ENCODE results near the gene NCBP3.
A peak's percentile ranks its signal among the peaks of the same experiment; 100 is the strongest.

NCBP3 gene, protein sequence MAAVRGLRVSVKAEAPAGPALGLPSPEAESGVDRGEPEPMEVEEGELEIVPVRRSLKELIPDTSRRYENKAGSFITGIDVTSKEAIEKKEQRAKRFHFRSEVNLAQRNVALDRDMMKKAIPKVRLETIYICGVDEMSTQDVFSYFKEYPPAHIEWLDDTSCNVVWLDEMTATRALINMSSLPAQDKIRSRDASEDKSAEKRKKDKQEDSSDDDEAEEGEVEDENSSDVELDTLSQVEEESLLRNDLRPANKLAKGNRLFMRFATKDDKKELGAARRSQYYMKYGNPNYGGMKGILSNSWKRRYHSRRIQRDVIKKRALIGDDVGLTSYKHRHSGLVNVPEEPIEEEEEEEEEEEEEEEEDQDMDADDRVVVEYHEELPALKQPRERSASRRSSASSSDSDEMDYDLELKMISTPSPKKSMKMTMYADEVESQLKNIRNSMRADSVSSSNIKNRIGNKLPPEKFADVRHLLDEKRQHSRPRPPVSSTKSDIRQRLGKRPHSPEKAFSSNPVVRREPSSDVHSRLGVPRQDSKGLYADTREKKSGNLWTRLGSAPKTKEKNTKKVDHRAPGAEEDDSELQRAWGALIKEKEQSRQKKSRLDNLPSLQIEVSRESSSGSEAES

GRCh38 chr17:3845621-3846436 is at the start of gene NCBP3:
Gene NCBP3 (minus strand): TSS chr17:3846246. CDS start chr17:3846223, 23 bp downstream.
- peak; percentile 92 for DNase-seq

DNA sequence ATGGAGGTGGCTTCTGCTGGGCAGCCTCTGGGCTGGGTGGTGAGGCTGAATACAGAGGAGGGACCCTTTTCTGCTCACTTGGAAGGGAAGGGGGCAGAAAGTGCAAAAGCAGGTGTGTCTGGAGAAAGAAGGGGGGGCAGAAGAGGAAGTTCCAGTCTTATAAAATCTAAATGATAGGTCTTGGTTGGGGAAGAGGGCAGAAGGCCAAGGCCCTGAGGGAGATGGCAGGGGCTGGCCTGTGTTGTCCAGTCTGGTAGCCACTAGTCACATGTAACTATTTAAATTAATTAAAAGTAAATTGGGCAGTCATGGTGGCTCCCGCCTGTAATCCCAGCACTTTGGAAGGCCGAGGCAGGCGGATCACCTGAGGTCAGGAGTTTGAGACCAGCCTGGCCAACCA is 49.3 kb upstream of the NCBP3 start:
- DNase-seq: no peak

DNA sequence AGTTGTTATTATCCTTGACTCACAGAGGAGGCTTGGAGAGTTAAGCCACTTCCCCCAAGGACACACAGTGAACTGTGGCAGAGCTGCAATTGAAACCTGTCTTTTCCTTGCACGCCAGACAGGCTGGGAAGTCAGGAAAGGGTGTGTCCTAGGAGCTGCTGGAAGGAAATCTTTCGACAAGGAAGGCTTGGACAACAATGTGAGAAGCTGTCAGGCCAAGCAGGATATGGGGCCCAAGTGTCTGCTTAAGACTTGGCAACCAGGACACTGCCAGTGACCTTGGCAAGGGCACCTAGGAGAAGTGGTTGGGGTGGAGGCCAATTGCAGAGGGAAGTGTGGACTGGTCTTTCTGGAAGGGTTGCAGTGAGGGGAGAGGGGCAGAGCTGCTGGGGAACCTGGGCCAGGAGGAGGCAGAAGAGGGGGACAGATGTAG is 48.9 kb upstream of the NCBP3 start:
- DNase-seq: no peak

- no peak for DNase-seq
These were observed 48.1 kb upstream of the NCBP3 start for GRCh38 chr17:3894188-3894587.

DNA sequence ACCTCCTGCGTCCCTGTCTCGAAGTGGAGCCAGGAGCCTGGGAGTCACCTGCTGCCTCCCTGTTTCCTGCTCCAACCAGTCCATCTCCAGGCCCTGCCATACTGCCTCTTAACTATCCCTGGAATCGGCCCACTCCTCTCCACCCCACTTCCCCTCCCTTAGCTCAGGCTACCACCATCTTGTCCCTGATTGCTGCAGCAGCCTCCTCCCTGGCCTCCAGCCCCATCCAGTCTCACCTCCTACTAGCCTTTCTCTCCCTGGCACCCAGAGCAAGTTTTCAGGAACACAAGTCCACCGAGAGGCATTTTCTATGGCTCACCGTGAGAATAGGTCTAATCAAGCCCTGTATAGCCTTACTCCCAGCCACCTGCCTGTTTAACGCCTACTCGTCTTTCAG is 47.7 kb upstream of the NCBP3 start:
- no peak for DNase-seq

DNA sequence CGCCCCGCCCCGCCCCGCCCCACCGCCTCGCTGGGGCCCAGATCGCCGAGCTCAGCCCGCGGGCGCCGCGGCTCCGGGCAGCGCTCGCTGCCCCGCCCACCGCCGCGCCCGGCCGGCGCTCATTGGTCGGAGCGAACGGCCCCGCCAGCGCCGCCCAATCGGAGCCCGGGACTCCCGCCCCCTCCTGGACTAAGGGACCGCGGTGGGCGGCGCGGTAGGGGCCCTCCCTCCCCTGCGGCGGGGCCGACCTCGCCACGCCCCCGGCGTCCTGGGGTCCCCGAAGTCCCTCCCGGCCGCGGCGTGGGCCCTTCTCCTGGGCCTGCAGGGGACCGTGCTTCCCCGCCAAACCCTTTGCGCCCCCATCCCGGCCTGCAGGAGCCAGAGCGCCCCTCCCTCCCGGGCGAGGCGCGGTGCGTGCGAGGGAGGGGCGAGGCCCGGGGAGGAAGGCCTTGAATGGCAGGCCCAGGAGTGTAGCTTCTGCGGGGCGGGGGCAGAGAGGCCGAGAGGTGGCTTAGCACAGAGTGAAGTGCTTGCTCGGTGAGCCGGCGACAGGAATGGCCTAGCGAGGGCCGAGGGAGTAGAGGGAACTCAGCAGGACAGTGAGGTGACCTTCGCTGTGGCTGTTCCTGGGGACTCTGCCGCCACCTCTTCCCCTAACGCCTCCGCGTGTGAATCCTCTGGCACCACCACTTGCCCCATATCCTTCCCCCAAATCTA is 47.1 kb upstream of the NCBP3 start, which contains the start of gene CAMKK1:
Gene CAMKK1, minus strand, starts transcription at position 51 of the 717 bp plus-strand sequence. CDS start 7,366 bp downstream, outside the sequence.
- peak; percentile 94 for DNase-seq

DNA sequence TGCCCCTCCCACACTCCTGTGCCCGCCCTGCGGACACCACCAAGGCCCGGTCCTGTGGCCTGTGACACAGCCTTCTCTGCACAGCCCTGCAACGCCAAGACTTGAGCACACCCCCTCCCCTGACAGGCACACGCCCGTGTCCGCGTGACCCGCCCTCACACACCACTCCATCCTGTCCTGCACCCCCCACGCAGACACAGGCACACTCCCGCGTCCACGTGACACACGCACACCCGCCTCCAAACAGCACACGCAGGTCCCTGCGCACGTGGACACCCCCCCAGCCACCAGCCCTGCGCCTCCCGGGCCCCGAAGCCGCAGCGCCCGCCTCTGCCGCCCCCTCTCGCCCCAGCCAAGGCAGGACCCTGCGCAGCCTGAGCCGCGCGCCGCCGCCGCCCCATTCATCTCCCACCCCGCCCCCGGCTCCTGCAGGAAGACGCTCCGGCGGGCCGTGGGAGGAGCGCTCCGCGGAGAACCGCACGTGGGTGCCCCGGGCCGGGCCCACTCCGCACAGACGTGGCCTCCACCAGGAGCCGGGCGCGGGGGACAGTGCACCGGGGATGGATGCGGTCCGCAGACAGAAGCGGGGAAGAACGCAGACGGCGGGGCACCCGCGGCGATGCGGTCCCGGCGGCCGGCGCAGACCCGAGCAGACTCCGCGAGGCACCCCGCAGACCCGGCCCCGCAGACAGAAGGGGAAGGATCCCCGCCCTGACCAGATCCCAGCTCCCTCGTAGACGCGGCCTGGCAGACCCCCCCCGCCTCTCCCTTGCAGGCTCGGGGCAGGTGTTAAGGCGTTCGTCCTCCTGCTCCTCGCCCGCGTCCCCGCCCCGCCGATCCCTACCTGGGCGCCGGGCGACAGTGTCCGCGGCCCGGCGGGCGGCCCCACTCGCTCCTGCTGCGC is 46.3 kb upstream of the NCBP3 start:
- peak; percentile 85 for DNase-seq

DNA sequence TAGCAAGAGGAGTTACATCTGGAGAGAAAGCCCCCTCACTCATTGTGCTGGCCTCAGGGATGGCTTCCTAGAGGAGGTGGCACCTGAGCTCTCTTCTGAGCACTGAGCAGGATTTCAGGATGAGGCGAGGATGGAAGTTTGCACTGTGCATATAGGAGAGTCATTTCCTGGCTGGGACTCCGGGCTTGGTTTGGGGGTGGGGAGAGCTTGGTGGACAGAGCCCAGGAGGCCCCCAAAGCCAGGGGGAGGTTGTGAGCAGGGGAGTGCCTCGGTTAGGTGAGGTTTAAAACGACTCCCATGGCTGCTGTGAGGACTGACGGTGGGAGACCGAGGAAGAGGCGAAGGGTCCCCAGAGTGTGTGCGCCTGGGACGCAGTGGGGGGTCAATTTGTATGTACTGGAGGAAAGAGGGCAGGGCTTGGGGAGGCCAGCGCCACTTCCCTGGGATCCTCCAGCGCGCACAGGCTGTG is 45.6 kb upstream of the NCBP3 start:
- no peak for DNase-seq

GRCh38 chr17:3890878-3891219 is 44.8 kb upstream of the NCBP3 start:
- no peak for DNase-seq

- DNase-seq: no peak
These were observed 44.2 kb upstream of the NCBP3 start for GRCh38 chr17:3890082-3890877.

GRCh38 chr17:3889325-3890012 is 43.4 kb upstream of the NCBP3 start:
- no peak for DNase-seq

DNA sequence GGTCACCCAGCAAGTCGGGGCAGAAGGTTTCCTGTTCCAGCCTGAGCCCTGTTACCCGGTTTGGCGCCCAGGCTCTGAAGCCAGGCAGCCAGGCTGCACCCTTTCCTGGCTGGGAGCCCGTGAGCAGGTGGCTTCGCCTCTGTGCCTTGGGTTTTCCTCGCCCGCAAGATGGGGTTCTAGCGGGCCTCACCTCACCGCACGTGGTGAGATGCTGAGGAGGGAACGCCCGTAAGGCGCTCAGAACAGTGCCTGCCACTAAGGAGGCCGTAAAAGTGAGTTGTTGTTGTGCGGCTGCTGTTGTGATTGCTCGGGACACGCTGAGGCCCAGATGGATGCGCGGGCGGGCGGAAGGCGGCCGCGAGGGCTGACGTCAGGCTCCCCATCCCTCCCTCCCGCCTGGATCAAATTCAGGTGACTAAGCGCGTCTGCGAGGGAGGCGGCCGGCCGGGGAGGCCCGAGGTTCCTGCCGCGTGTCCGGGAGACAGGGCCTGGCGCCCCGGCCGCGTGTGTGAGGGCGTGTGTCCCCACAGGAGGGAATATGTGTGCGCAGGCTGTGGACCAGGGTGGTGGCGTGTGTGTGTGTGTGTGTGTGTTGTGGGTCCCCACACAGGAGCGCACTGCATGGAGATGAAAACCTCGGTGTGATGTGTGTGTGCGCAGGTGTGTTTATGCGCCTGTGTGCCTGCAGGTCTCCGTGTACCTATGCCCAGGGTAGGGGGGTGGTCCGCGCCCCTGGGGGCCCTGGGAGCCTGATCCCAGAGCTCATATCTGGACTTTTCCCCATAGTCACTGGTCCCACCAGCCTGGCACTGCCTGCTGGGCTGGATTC is 42.5 kb upstream of the NCBP3 start:
- DNase-seq: no peak

DNA sequence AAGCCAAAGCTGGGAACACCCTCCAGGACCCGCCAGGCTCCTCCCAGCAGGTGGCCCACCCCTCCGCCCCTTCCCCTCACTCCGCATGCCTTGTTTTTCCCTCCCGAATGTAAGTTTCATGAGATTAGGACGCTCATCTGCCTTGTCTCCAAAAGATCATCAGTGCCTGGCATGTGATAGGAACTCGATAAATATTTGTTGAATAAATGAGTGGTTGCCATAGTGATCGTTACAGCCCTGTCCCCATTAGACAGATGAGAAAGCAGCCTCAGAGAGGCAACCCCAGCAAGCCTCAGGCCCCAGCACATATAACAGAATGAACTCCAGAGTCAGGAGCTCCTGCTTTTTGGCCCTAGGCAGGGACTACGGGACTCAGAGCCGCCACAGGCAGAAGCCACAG is 41.8 kb upstream of the NCBP3 start:
- no peak for DNase-seq

DNA sequence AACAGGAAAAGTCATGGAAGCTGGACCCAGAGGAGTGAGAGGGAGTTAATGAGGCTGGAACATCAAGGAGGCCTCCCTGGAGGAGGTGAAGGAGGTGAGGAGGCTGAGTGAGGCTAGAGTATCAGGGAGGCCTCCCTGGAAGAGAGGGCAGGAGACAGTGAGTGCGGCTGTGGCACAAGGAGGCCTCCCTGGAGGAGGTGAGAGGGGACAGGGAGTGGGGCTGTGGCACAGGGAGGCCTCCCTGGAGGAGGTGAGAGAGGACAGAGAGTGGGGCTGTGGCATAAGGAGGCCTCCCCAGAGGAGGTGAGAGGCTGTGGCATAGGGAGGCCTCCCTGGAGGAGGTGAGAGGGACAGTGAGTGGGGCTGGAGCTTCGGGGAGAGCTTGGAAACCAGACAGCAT is 41.3 kb upstream of the NCBP3 start:
- no peak for DNase-seq

DNA sequence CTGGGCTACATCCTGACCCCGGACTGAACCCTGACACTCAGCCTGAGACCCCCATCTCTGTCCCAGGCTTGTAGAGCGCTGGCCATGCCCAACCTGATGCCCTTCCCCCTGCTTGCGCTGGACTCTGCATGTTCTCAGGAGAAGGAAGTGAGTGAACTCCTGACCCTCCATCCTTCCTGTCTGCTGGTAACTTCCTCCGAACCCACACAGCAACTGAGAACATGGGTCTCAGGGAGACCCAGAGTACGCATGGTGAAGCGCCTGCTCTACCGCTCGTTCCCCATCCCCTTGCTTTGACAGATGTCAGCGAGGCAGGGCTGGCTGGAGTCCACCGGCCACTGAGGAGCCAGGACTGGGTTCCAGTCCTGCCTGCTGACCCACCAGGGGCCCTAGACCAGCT is 40.7 kb upstream of the NCBP3 start:
- DNase-seq: peak; percentile 33

- DNase-seq: no peak
These were observed 39.9 kb upstream of the NCBP3 start for GRCh38 chr17:3885970-3886369.

- no peak for DNase-seq
These were observed 39.2 kb upstream of the NCBP3 start for GRCh38 chr17:3885271-3885670.

DNA sequence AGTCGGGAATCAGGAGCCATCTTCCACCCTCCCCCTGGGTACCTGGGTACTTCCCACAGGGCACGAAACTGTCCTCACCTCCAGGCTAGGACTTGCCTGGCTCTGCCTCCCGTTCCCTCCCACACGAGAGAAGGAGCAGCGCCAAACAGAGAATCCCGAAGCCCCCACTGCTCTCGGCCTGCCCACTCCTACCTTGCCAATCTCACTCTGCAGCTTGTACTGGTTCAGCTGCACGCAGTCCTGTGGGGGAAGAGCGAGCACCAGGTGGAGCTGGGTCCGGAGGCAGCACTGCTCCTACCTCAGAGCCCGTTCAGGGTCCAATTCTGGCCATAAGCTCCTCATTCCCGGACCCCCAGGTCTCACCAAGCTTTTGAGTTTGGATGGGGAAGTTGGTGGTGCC is 38.1 kb upstream of the NCBP3 start:
- DNase-seq: no peak

DNA sequence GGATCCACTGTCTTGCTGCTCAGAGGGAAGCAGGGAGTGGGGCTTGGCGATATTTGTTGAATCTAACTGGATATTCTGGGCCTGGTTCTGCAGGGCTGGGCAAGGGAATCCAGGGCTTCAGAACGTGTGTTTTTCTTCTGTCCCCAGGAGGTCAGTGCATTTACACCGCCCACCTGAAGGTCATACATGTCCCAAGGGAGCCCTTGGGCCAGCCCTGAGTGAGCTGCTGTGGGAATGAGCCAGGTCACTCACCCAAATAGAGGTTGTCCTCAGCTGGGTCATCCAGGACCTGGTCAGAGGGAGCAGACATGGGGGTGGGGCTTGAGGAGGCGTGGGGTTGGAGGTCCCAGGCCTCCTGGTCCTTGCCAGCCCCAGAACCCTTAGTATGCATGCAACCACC is 36.2 kb upstream of the NCBP3 start:
- DNase-seq: no peak
